GM18517 (cell line): ENCODE data around the gene PNMA8A.
"Not testable (repeated sequence)": the region's sequence is repeated elsewhere in the genome, so short reads cannot be mapped to it uniquely, and the experiment has no call there.

Source experiments
- ATAC-seq: cut with Tn5 transposase; IDR thresholded peaks from one replicate; pipeline ENCODE4 v1.9.1; 2021; ENCODE audit warnings: mild to moderate bottlenecking, moderate library complexity; ENCODE audit not compliant: unreplicated experiment

Gene PNMA8A

GRCh38 chr19:46469541-46470185 lies 1.7 kb downstream of the PNMA8A start:
- no peak for ATAC-seq

- no peak for ATAC-seq
Observed at GRCh38 chr19:46466536-46467196, 4.7 kb downstream of the PNMA8A start.

GRCh38 chr19:46463516-46463915 lies 7.8 kb downstream of the PNMA8A start:
- no peak for ATAC-seq

GRCh38 chr19:46461537-46461936 lies 9.8 kb downstream of the PNMA8A start:
- no peak for ATAC-seq

- no peak for ATAC-seq
Observed at GRCh38 chr19:46460981-46461380, 10.4 kb downstream of the PNMA8A start.

GRCh38 chr19:46460055-46460454 lies 11.3 kb downstream of the PNMA8A start:
- no peak for ATAC-seq

- no peak for ATAC-seq
Observed at GRCh38 chr19:46456930-46457329, 14.4 kb downstream of the PNMA8A start.

GRCh38 chr19:46454244-46454643 lies 17.1 kb downstream of the PNMA8A start:
- no peak for ATAC-seq

GRCh38 chr19:46453661-46454060 lies 17.7 kb downstream of the PNMA8A start:
- ATAC-seq, result no peak

- ATAC-seq, result no peak
Observed at GRCh38 chr19:46452186-46452585, 19.2 kb downstream of the PNMA8A start.

GRCh38 chr19:46451352-46451751 lies 20.0 kb downstream of the PNMA8A start:
- no peak for ATAC-seq

- ATAC-seq, result no peak
Observed at GRCh38 chr19:46450737-46451136, 20.6 kb downstream of the PNMA8A start.

GRCh38 chr19:46449228-46449627 lies 22.1 kb downstream of the PNMA8A start:
- ATAC-seq, result no peak

- no peak for ATAC-seq
Observed at GRCh38 chr19:46448601-46449000, 22.8 kb downstream of the PNMA8A start.

- no peak for ATAC-seq
Observed at GRCh38 chr19:46447824-46448223, 23.5 kb downstream of the PNMA8A start.

- ATAC-seq, result no peak
Observed at GRCh38 chr19:46447006-46447405, 24.4 kb downstream of the PNMA8A start.

GRCh38 chr19:46446021-46446420 lies 25.3 kb downstream of the PNMA8A start:
- no peak for ATAC-seq

- no peak for ATAC-seq
Observed at GRCh38 chr19:46442808-46443450, 28.4 kb downstream of the PNMA8A start.

- no peak for ATAC-seq
Observed at GRCh38 chr19:46441866-46442265, 29.5 kb downstream of the PNMA8A start.

GRCh38 chr19:46435689-46436088 lies 35.7 kb downstream of the PNMA8A start:
- ATAC-seq, result not testable (repeated sequence)

- ATAC-seq, result no peak
Observed at GRCh38 chr19:46435009-46435408, 36.4 kb downstream of the PNMA8A start.

GRCh38 chr19:46433470-46433869 lies 37.9 kb downstream of the PNMA8A start:
- not testable (repeated sequence) for ATAC-seq
